HG03571 (cell line): ENCODE measurements around the gene ARHGAP10.
A peak's percentile ranks its signal among the peaks of the same experiment; 100 is the strongest.

ENCODE experiments used
- ATAC-seq: cut with Tn5 transposase; IDR thresholded peaks from one replicate; pipeline ENCODE4 v1.9.1; 2021; ENCODE audit not compliant: unreplicated experiment

The ARHGAP10 gene

GRCh38 chr4:147844781-147845180 lies 112.9 kb downstream of the ARHGAP10 start:
- no peak for ATAC-seq

DNA sequence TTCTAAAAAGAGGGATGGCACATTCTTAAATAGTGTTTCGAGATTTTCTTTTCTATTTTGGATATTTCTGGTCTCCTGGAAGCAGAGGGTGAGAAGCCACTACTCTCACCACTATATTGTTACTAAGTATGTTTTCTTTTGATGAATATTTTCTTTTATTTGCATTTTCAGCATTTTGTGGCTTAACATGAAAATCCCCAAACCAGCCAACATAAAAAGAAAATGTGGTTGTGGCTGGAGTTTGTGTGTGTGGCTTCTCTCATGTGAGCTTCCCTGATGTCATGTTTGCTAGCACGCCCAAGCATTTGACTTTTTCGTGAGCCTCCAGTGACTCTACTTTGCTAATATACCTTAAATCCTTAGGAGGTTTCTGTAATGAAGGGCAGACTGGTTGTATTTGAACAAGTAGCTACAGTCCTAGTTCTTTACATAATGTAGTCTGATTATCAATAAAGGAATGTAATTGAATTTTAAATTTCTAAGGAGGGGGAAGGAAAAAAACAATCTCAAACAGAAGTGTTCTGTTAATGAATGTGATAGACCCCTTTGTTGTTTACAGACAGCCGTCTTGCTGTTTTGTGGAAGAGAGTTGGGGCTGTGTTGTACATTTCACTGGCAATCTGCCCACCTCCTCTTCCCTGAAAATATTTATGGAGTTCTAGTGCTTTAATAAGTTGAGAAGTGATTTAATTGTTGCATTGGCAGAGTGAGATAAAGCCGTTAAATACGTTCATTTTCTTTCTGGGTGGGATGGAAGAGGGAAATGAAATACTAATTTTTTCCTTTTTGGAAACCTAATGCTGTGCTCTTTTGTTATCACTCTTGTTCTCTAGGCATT lies 114.6 kb downstream of the ARHGAP10 start:
- peak; percentile 75 for ATAC-seq

- ATAC-seq, result no peak
These were observed 116.1 kb downstream of the ARHGAP10 start for GRCh38 chr4:147847751-147848590.

GRCh38 chr4:147848634-147849033 lies 116.7 kb downstream of the ARHGAP10 start:
- no peak for ATAC-seq

GRCh38 chr4:147851135-147851534 lies 119.2 kb downstream of the ARHGAP10 start:
- ATAC-seq, result no peak

DNA sequence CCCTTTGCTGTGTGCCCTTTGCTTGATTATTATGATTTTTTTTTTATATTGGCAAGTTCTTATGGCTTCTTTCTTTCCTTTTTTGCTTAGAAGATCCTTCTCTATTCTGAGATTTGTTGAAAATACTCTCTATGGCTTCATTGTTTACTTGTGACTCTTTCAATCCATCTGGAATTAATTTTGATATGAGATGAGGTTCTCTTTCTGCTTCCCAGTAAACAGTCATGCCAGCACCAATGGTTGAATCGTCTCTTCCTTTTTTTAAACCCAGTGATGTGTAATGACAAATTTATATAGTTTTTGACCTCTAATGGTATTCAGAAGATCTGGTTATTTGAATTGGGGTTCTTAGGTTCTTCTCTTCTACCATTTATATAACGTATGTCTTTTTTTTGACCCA lies 121.8 kb downstream of the ARHGAP10 start:
- no peak for ATAC-seq

- no peak for ATAC-seq
These were observed 122.3 kb downstream of the ARHGAP10 start for GRCh38 chr4:147854154-147854553.

DNA sequence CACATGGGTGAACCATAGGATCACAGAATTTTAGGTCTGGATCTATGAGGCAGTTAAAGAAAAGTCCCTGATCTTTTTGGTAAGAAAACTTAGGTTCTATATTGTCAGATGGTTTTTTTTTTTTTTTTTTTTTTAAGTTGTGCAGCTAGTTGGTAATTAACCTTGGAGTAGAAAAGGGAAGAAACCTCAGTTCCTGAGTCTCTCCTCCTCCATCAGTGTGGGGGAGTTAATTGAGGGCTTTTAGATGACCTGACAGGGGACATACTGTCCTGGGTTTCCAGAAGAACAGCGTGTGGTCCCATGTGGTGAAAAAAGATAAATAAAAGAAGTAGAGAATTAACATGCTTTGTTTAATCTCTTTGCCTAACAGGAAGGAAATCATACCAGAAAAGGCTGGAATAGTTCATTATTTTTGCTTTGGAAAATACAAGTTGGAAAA lies 123.7 kb downstream of the ARHGAP10 start:
- ATAC-seq, result no peak

- ATAC-seq, result no peak
These were observed 129.1 kb downstream of the ARHGAP10 start for GRCh38 chr4:147860960-147861359.

DNA sequence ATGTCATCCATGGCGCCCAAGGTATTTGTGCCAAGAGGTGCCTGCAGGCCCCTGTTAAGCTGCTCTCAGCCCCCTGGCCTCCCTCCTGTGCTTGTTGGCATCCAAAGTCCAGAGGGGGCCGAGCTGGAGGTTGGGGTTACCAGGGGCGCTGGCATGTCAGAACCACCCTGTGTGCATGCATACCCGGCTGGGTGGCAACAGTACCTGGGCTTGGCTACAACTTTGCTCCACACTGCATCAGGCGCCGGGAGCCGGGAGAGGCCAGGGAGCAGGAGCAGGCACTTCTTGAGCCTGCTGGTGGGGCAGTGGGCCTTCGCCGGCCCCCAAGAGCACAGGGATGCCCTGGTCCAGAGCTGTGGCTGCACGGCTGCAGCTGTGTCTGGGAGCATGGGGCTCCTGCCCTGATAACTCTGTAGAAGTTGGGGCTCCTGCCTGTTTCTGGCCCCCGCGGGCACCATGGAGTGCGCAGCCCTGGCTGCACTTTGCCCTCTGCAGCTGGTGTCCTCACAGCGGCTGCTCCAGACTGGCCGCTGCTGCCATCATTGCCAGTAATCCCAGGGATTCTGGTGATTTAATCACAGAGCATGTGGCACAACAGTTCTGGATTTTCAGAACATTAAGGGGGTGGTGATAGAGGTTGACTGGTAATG lies 130.3 kb downstream of the ARHGAP10 start:
- ATAC-seq, result no peak

- ATAC-seq, result no peak
These were observed 131.3 kb downstream of the ARHGAP10 start for GRCh38 chr4:147863111-147863747.

DNA sequence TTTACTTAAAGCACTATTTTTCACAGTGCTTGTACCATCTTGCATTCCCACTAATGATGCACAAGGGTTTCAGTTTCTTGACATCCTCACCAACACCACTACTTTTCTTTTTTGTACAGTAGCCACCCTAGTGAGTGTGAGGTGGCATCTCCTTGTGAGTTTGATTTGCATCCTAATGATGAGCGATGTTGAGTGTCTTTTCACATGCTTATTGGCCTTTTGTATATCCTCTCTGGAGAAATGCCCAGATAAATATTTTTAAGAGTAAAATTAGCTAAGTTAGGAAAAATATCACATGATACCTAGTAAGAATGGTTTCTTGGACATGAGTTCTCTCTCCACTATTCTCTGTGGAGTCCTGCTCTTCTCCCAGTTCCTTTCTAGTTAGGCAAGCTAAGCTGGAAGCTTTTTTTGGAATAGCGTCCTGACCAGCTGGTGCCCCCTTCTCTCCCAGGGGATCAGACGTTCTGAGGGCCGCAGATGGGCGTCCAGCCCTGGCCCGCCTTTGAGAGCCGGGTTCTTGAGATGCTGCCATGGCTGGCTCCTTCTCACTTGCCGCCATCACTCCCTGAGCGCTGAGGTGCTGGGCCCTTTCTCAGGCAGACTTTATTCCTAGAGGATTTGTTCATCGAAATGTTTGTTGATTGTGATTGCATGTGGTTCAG lies 132.1 kb downstream of the ARHGAP10 start:
- no peak for ATAC-seq

GRCh38 chr4:147864607-147865006 lies 132.7 kb downstream of the ARHGAP10 start:
- no peak for ATAC-seq

GRCh38 chr4:147865926-147866325 lies 134.0 kb downstream of the ARHGAP10 start:
- no peak for ATAC-seq

- peak; percentile 86 for ATAC-seq
These were observed 134.8 kb downstream of the ARHGAP10 start for GRCh38 chr4:147866532-147867271.

DNA sequence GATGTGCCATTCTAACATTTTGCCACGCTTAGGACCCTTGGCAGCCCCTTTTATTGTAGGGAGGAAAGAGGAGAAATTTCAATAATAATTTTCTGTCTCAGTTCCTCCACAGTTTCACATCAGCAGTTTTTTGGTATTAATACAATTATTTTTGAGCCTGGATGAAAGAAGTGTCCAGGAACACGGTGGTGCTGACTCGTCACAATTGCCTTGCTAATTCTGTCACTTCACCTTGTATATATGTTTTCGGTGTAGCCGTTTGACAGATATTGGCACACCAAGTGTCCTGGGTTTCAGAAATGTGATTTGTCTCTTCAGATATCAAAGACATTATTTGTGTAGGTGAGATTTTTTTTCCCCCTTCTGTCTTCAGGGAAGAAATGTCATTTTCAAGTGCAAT lies 142.2 kb downstream of the ARHGAP10 start:
- ATAC-seq, result no peak

DNA sequence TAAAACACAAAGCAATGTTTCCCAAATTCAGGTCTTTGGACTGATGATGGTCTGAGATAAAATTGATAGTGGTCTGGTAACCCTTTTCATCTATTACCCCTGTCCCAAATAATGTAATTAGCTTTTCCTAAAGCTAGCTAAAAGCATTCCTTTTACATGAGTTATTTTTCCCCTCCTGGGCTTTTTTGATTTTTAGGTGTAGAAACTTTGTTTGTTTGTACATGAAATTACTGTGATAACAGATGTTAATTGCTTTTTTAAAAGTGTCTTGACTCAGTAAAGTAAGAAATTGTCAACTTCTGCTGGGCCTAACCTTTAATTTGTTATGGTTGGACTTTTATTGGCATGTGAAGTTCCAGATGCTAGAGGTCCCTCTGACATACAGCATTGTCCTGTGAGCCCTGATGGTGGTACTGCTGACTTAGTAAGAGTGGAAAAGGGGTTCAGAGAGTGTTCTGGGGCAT lies 145.5 kb downstream of the ARHGAP10 start:
- ATAC-seq, result no peak

GRCh38 chr4:147879676-147880075 lies 147.8 kb downstream of the ARHGAP10 start:
- ATAC-seq, result no peak

- ATAC-seq, result no peak
These were observed 148.6 kb downstream of the ARHGAP10 start for GRCh38 chr4:147880511-147880910.

DNA sequence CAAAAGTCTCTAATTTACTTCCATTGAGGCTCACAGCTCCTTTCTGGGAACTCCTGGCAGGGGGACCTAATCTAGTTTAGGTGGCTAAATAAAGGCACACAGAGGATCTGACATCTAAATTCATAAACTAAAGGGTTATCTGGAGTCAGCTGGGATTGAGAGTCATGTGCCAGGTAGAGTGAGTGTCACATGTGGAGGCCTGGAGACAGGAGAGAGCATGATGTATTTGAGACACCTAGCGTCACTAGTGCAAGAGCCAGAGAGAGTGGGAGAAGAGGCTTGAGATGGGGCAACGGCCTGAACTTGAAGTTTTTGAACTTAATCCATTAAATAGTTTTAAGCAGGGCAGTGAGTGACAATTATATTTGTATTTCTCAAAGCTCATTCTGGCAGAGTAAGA lies 152.6 kb downstream of the ARHGAP10 start:
- ATAC-seq, result no peak
